Chondrocyte (in vitro differentiated cells): ENCODE data around the gene GRK5. TPM values are rescaled to one million over a fixed set of nuclear protein-coding genes. Genes with fewer than 3 reads are reported as not detected.

Source experiments
- DNase-seq: peaks from one replicate; pipeline ENCODE4 v3.0.0; 2021; ENCODE audit warnings: mixed read lengths, low spot score
- H3K27ac Mint-ChIP-seq: one replicate; pipeline ENCODE4 v1.8.0; 2021; ENCODE audit warnings: mild to moderate bottlenecking, moderate library complexity, mixed read lengths; ENCODE audit not compliant: unreplicated experiment
- H3K27me3 Mint-ChIP-seq: 2 replicates; pipeline ENCODE4 v1.8.0; 2021; ENCODE audit warnings: low read depth, mixed read lengths
- H3K36me3 Mint-ChIP-seq: 2 replicates; pipeline ENCODE4 v1.8.0; 2021; ENCODE audit warnings: low read depth, mixed read lengths
- H3K4me1 Mint-ChIP-seq: 2 replicates; pipeline ENCODE4 v1.8.0; 2021; ENCODE audit warnings: low read depth, mild to moderate bottlenecking, mixed read lengths
- H3K4me3 Mint-ChIP-seq: one replicate; pipeline ENCODE4 v1.8.0; 2021; ENCODE audit warnings: mild to moderate bottlenecking, moderate library complexity, mixed read lengths; ENCODE audit not compliant: unreplicated experiment
- H3K9me3 Mint-ChIP-seq: 2 replicates; pipeline ENCODE4 v1.8.0; 2021; ENCODE audit warnings: low read depth, mixed read lengths
- CTCF ChIP-seq: fragments of 200-600 bp; sonication (generic); IDR thresholded peaks from 2 replicates; pipeline ENCODE4 v1.5.0; 2021; ENCODE audit warnings: antibody characterized with exemption, mild to moderate bottlenecking, moderate library complexity
- total RNA-seq: library from RNA; stranded (reverse); gene quantifications from 3 replicates; pipeline ENCODE4 v1.2.1, GENCODE V29; 2021

Gene GRK5
- total RNA-seq, 1 donor from 2014 or later = 16.4 TPM

- Mint-ChIP-seq H3K27ac (peak overlapping the region; percentile 89), H3K4me1 (peaks cover 53% of the 10 kb centered on the region), H3K36me3 (no peaks in the 10 kb centered on the region), H3K4me3 (peak overlapping the region; percentile 13), H3K9me3 (no peaks in the 10 kb centered on the region), H3K27me3 (no peaks in the 10 kb centered on the region)
- DNase-seq = no peak
- TF ChIP-seq CTCF = no peak
These were observed 3.3 kb downstream of the GRK5 start for GRCh38 chr10:119210633-119211032.

GRCh38 chr10:119211176-119211575, 3.8 kb downstream of the GRK5 start:
- peak overlapping the region; percentile 89 for H3K27ac Mint-ChIP-seq
- peaks cover 51% of the 10 kb centered on the region for H3K4me1 Mint-ChIP-seq
- no peaks in the 10 kb centered on the region for H3K36me3 Mint-ChIP-seq

GRCh38 chr10:119211625-119212441, 4.5 kb downstream of the GRK5 start:
- peak overlapping the region; percentile 89 for H3K27ac Mint-ChIP-seq
- H3K9me3 Mint-ChIP-seq = no peaks in the 10 kb centered on the region
- peak; percentile 35 for DNase-seq
- peak overlapping the region; percentile 35 for H3K4me3 Mint-ChIP-seq
- H3K4me1 Mint-ChIP-seq = peaks cover 46% of the 10 kb centered on the region
- peak; percentile 0 for TF ChIP-seq CTCF
- H3K27me3 Mint-ChIP-seq = no peaks in the 10 kb centered on the region
- H3K36me3 Mint-ChIP-seq = no peaks in the 10 kb centered on the region

More at GRCh38 chr10:119211176-119211575, 3.8 kb downstream of the GRK5 start:
- Mint-ChIP-seq H3K4me3 (peak overlapping the region; percentile 35), H3K9me3 (no peaks in the 10 kb centered on the region), H3K27me3 (no peaks in the 10 kb centered on the region)
- no peak for TF ChIP-seq CTCF
- DNase-seq = no peak

GRCh38 chr10:119215371-119215770, 8.0 kb downstream of the GRK5 start:
- Mint-ChIP-seq H3K9me3 (no peaks in the 10 kb centered on the region), H3K27me3 (no peaks in the 10 kb centered on the region), H3K4me1 (peaks cover 34% of the 10 kb centered on the region), H3K4me3 (no peak overlapping the region), H3K27ac (no peak overlapping the region), H3K36me3 (no peaks in the 10 kb centered on the region)
- no peak for TF ChIP-seq CTCF
- DNase-seq = no peak

GRCh38 chr10:119216127-119216526, 8.8 kb downstream of the GRK5 start:
- no peaks in the 10 kb centered on the region for H3K36me3 Mint-ChIP-seq
- H3K4me1 Mint-ChIP-seq = peaks cover 30% of the 10 kb centered on the region
- no peak for TF ChIP-seq CTCF
- H3K27ac Mint-ChIP-seq = no peak overlapping the region
- H3K27me3 Mint-ChIP-seq = no peaks in the 10 kb centered on the region
- no peak for DNase-seq
- no peaks in the 10 kb centered on the region for H3K9me3 Mint-ChIP-seq
- no peak overlapping the region for H3K4me3 Mint-ChIP-seq
